C1 segment of cervical spinal cord (tissue), 14 donors: Measurements from ENCODE around the gene EPN1.
"Not testable (repeated sequence)": the region's sequence is repeated elsewhere in the genome, so short reads cannot be mapped to it uniquely, and the experiment has no call there.

Experiments
- DNase-seq, 14 donors: peaks; one replicate each; lab custom pipeline; 2025; lab: John Stamatoyannopoulos, UW

The EPN1 gene

DNA sequence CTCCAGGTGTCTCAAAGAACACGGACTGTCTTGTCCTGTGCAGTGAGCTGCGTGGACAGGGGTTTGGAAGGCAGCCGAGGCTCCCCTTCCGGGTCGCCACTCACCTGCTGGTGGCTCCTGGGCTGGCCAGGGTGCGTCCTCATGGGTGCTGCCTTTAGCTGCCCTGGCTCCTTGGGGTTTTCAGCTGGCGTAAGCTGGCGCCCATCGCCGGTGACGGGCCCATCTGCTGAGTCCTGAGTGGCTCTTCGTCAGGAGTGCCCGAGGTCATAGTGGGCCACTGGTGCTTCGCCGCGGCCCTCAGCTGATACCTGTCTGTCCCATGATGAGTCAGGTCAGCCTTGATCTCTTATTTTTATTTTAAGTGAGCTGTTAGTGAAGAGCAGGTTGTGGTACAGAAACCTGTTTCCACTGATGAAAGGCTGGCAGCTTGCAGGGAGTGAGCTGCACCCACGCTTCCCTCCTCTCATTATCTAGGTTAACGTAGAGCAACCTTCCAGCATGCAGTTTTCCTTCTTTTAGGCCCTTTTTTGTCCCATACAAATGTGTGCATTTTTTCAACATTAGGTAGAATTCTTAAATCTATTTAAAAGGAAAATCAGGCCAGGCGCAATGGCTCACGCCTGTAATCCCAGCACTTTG, 18.4 kb downstream of the EPN1 start:
- no peak for DNase-seq

DNA sequence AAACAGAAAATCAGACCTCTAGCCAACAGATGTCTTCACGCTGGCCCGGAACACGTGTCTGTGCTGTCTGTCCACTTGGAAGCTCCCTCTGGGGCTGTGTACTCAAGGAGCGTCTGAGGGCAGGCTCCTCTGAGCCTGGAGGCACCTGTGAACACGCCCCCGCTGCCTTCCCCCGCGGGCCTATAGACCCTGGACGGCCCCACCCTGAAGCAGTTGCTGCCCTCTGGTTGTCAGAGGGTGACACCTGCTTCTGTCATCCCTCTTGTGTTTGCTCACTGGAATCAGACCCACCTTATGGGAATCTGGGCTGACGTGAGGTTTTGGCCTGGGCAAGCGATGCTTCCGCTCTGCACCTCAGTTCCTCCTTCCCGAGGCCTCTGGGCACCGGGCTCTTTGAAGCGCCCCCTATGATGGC, 19.2 kb downstream of the EPN1 start:
- no peak for DNase-seq

DNA sequence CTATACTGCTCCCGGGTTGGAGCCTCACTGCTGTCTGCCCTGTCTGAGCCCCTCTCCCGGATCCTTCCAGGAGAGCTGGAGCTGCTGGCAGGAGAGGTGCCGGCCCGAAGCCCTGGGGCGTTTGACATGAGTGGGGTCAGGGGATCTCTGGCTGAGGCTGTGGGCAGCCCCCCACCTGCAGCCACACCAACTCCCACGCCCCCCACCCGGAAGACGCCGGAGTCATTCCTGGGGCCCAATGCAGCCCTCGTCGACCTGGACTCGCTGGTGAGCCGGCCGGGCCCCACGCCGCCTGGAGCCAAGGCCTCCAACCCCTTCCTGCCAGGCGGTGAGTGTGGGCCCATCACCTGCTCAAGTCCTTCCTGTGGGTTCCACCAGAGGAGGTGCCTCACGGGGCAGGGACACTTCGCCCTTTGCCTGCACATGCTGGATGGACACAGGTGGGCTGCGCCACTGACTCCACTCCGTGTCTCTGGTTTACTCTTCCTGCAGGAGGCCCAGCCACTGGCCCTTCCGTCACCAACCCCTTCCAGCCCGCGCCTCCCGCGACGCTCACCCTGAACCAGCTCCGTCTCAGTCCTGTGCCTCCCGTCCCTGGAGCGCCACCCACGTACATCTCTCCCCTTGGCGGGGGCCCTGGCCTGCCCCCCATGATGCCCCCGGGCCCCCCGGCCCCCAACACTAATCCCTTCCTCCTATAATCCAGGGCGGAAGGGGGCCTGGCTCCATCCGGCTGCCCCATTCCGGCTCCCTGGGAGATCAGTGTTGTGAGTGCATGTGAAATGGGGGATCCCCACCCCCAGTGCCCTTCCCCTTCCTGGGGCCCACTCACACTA, 19.8 kb downstream of the EPN1 start:
- DNase-seq = no peak

DNA sequence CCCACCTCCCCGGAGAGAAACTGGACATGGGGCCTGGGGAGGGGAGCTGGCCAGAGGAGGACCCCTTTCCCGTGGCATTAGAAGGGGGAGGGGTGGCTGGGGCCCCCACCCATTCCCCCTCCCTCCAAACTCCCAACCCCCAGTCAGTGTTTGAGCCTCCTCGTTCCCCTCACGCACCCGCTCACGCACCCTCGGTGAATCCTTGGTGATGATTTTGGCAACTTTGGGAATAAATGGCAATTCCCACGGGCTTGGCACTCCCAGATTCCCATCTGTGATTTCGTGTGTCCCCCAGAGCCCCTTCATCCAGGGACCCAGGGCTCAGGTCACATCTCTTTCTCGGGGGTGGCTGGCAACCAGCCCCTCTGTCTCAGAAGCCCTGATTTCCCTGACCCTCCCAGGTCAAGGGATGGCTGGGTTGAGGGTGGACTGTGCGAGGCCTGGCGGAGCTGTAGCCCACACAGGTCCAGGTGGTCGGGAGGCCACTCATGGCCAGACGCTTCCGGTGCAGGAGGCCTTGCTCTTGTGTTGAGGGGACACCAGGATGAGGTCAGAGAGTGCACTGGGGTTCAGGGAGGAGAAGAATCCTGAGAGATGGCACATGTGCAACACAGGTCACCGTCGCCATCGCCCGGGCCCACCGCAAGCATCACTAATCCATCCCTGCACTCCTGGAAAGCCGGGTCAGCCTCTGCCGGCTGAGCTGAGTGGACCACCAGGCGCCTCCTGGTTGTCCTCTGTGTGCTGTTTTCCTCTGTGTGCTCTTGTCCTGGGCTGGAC, 20.7 kb downstream of the EPN1 start:
- no peak for DNase-seq

DNA sequence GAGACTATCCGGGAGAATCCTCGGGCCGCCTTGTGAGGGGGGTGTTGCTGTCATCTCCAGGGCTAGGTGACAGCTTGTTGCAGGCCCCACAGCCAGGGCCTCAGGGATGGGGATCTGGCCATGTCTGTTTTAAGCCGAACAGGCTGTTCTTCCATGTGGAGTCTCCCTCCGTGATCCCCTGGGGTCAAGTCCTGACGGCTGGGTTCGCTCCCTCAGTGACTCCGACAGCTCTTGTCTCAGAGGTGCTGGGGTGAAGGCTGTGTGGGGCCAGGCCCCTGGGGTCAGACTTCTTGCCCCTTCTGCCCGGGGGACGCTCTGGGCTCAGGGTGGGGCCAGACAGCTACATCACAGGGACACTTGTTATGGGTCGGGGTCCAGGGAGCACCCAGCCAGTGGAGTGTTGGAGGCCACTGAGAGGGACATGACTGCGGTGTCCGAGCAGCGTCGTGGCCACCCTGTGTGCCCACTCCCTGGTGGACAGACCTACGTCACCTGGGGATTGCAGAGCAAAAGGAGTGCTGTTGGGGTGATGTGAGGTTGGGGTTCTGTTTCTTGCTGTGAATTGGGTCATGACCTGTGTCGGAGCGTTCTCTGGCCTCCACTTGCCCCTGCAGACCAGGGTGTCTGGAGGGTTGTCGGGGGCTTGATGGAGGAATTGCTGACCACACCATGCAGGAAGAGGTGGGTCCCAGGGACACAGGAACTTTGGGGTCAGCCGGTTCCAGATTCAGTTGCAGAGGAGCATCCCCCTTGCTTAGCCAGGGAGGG, 21.5 kb downstream of the EPN1 start:
- DNase-seq = no peak

DNA sequence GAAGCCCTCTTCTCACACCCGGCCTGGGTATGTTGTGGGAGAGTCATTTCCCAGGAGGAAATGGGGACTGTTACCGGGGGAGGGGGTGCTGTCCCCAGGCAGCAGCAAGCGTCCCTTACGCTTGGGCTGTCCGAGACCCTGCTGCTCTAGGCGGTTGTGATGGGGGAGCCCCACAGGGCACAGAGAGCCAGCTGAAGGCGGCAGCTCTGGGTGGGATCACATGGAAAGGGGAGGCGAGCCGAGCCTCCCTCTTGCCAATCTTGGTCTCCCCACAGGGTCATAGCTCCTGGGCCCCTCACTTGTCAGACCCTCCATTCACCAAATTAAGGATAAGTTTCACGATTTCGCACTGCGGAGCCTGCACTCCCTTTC, 22.0 kb downstream of the EPN1 start:
- no peak for DNase-seq

DNA sequence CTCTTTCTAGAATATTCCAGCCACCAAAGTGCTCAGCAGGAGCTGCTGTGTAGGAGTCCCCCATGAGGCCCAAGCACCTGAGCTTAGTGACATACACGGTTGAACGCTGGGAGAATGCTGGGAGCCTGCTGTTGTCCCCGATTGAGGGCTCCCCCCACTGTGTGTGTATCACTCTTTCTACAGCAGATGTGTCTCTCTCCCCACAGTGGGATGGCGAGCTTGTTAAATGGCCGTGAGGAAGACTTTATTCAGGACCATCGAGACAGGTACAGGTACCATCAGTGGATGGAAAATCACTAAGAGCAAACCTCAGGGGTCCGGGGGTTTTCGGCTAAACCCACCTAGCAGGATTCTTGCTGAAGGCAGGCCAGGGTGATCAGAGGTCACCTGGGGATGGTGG, 22.7 kb downstream of the EPN1 start:
- DNase-seq = no peak

DNA sequence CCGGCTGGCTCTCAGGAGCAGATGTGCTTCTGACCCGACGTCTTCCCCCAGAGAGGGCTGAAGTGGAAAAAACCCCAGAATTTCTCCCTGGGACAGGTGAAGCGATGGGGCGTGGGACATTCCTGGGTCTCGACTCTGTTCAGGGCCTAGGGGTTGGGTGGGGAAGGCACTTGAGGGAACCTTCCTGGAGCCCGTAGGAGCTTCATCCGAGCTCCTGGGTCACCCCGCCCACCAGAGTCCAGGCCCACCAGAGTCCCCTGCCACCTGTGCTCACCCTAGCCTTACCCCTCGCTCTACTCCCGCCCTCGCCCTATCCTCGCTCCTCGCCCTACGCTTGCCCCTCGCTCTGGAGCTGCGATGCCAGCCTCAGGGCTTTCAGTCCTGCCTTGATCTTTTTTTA, 23.2 kb downstream of the EPN1 start:
- no peak for DNase-seq

DNA sequence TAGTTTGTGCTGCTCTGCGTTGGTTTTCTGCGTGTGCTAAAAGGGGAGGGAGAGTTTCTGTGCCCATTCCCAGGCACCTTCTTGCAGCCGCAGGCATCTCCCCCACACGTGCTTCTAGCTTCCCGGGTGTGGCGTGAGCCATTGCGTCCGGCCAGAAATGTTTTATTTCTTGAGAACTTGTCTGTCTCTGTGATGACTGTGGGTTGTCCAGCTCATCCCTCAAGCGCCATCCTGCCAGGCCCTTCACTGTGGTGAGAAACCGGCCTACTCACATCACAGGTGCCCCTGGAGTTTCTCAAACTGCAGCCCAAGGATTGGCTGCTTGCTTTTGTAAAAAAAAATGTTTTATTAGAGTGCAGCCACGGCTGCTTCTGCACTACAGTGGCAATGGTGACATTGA, 24.2 kb downstream of the EPN1 start:
- no peak for DNase-seq

DNA sequence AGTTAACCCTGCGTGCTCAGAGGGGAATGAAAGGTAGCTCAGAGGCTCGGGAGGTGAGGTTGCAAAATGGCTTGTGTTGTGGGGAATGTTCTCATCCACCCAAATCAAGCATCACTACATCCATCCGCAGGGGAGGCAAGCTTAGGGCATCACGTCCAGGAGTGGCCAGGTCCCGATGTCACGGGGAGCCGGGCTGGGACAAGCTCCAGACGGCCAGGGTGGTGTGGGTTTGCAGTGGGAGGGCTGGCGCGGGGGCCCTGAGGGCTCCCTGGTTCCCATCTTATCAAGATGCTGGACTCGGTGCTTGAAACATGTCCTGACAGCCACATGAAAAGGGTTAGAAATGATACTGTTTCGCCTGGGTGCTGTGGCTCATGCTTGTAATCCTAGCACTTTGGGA, 25.8 kb downstream of the EPN1 start:
- DNase-seq = no peak

DNA sequence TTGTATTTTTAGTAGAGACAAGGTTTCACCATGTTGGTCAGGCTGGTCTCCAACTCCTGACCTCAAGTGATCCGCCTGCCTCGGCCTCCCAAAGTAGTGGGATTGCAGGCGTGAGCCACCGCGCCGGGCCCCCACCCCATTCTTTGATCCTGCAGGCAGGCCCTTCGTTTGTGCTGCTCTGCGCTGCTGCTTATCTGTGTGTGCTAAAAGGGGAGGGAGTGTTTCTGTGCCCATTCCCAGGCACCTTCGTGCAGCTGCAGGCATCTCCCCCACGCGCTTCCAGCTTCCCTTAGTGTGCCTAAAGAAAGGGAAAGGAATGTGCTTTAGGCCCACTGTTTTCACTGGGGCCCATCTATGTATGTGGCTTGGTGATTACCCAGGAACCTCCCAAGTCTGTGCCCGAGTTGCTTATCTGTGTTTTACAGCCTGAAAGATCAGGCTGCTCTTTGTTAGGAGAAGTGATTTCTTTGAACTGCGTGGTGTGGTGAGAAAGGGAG, 27.2 kb downstream of the EPN1 start:
- no peak for DNase-seq

DNA sequence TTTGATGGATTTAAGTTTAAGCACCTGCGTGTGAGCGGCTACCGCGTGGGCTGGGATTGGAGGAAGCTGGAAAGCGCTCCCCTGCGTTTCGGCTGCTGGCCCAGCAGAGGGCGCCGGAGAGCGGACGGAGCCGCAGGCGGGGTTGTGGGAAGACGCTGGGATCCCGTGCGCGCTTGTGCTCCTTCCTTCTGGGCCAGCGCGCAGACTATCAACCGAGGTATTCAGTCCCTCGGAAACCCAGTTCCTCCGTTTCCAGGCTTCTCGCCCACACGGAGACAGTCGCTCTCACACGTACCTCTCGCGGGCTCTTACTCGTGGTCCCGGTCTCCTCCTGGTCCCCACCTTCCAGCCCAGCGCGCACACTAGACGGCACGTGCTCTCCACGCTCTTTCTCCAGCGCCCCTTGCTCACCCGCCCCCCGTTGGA, 28.8 kb downstream of the EPN1 start:
- DNase-seq = peak in 6 of 14 donors; percentile 1 to 29 (median 7)

DNA sequence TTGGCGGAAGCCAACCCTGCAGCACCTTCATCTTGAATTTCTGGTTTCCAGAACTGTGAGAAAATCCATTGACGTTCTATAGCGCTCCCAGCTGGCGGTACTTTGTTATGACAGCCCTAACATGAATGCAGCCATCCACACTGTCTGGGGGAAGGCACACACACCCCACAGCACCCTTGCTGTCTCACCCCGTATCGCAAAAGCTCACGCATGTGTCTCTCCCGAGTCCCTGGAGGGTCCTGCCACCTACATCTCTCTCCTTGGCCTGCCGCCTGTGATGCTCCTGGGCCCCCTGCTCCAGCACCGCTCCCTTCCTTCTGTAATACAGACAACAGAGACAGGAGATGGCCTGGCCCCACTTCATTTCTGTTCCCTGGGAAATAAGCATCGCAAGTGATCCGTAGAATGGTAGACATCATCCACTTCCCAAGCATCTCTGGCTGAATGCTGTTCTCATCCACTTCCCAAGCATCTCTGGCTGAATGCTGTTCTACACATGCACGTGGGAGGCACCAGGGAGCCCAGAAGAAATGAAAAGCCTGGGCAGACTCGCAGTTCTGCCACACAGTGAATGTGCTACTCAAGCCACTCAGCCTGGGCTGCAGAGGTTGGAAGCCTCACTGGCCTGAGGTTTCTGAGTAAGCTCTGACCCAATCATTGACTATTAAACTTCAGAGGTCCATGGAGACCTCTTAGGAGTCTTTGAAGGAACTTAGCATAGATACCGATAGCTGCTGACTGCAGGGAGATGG, 29.6 kb downstream of the EPN1 start:
- DNase-seq = no peak

DNA sequence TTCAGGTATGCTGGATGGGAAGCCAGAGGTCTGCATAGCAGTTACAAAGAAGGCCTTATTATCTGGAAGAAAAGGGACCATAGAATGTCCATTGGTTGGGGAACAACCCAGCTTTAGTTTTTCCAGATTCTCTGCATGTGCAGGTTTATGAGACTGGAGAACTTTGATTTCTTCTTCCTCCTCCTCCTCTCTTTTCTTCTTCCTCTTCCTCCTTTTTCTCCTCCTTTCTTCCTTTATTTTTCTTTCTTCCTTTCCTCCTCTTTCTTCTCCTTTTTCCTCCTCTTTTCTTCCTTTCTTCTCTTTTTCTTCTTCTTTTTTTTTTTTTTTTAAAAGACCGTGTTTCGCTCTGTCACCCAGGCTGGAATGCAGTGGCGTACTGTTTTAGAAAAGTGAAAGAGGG, 30.9 kb downstream of the EPN1 start:
- DNase-seq = no peak

DNA sequence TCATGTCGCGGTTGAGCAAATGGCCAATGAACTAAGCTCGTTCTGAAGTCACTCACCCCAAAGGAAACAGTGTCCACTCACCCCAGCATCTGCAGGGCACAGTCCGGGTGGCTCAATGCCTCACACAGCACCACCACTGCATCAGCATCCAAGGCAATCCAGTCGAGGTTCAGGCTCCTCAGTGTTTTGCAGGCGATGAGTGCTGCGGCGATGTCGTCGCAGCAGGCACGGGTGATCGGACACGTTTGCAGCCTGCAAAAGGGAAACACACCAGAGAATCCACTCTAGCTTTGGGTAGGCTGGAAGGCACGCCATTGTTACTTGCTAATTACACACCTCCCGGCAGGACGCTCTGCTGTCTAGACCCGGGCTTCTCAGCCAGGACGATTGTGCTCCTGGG, 36.7 kb downstream of the EPN1 start:
- DNase-seq = no peak

DNA sequence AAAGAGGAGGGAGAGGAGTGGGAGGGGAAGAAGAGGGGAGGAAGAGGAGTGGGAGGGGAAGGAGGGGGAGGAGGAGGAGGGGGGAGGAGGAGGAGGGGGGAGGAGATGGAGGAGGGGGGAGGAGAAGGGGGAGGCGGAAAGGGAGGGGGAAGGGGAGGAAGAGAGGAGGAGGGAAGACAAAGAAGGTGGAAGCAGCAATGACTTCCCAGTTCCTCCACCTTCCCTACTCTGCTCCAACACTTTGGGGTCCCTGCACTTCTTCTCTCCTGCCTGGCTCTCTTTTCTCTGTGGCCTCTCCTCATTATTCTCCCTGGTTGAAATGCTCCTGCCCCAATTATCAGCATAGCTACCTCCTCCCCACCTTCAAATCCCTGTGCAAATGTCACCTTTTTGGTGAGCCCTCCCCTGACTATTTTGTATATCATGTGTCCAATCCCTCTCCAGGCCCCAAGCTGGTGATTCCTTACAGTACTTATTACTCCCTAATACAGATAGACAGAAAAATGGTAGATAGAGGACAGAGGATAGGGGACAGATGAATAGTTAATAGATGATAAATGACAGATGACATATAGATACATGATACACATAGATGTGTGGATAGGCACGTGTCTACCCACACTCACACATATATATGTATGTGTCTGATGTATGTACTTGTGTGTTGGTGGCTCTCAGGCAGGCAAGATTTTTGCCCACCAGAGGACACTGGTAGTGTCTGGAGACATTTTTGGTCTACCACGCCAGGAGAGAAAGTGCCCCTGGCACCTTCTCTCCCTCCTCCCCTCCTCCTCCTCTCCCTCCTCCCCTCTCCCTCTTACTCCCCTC, 38.0 kb downstream of the EPN1 start:
- no peak for DNase-seq

DNA sequence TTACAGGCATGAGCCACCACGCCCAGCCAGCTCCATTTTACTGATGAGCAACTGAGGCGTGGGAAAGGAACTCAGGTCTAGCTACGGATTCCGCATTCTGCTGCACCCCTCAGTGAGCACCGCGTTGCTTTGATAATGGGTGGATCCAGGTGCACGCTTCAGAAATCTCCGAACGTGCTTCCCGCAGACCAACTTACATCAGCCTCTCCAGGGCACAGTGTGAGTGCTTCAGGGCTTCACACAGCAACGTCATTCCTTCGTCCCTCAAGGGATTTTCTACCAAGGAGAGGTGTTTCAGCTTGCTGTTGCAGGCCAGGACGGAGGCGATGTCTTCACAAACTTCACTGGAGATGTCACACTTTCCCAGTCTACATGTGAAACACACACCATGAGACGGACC, 41.5 kb downstream of the EPN1 start:
- DNase-seq = no peak

DNA sequence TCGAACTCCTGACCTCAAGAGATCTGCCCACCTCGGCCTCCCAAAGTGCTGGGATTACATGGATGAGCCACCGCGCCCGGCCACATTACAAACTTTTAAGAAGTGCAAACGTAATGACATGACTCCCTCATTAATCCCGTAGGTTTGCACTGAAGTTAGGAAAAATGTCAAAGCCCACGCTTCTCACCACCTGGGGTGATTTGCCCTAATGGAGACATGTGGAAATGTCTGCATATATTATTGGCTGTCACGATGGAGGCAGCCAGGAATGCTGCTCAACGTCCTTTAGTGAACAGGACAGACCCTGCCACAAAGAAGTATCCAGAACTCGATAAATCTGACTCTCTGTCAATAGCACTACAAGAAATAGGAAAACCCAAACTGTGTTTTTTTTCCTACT, 42.2 kb downstream of the EPN1 start:
- DNase-seq = no peak

DNA sequence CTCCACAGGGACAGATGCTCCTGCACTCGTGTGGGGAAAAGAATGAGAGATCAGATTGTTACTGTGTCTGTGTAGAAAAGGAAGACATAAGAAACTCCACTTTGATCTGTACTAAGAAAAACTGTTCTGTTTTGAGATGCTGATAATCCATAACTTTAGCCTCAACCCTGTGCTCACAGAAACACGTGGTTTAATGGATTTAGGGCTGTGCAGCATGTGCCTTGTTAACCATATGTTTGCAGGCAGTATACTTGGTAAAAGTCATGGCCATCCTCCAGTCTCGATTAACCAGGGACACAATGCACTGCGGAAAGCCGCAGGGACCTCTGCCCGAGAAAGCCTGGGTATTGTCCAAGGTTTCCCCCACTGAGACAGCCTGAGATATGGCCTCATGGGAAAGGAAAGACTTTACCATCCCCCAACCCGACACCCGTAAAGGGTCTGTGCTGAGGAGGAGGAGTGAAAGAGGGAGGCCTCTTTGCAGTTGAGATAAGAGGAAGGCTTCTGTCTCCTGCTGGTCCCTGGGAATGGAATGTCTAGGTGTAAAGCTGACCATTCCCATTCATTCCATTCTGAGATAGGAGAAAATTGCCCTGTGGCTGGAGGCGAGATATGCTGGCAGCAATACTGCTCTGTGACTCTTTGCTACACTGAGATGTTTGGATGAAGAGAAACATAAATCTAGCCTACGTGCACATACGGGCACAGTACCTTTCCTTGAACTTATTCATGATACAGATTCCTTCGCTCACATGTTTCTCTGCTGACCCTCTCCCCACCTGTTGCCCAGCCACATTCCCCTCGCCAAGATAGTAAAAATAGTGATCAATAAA, 43.1 kb downstream of the EPN1 start:
- DNase-seq = not testable (repeated sequence)
